AG09319 (cell line): ENCODE data around the gene MON1B.
"Not testable (repeated sequence)": the region's sequence is repeated elsewhere in the genome, so short reads cannot be mapped to it uniquely, and the experiment has no call there.

ENCODE experiments used
- DNase-seq: peaks from one replicate; pipeline ENCODE4 v3.0.0-alpha.2; 2010; ENCODE audit warnings: low read depth; ENCODE audit errors: extremely low read depth
- TF ChIP-seq, protein P1 (sequence below): IDR thresholded peaks from 2 replicates; pipeline ENCODE4 v1.5.1; 2011; ENCODE audit warnings: low read depth, mild to moderate bottlenecking, inconsistent platforms, low read length, moderate library complexity

Gene MON1B

GRCh38 chr16:77166726-77167125 is 24.3 kb upstream of the MON1B start:
- no peak for DNase-seq
- TF ChIP-seq, protein P1, sequence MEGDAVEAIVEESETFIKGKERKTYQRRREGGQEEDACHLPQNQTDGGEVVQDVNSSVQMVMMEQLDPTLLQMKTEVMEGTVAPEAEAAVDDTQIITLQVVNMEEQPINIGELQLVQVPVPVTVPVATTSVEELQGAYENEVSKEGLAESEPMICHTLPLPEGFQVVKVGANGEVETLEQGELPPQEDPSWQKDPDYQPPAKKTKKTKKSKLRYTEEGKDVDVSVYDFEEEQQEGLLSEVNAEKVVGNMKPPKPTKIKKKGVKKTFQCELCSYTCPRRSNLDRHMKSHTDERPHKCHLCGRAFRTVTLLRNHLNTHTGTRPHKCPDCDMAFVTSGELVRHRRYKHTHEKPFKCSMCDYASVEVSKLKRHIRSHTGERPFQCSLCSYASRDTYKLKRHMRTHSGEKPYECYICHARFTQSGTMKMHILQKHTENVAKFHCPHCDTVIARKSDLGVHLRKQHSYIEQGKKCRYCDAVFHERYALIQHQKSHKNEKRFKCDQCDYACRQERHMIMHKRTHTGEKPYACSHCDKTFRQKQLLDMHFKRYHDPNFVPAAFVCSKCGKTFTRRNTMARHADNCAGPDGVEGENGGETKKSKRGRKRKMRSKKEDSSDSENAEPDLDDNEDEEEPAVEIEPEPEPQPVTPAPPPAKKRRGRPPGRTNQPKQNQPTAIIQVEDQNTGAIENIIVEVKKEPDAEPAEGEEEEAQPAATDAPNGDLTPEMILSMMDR: no peak

- no peak for DNase-seq
- TF ChIP-seq, protein P1: no peak
These were observed 22.1 kb upstream of the MON1B start for GRCh38 chr16:77168901-77169300.

GRCh38 chr16:77169650-77170236 is 21.2 kb upstream of the MON1B start:
- TF ChIP-seq, protein P1: peak; percentile 67
- DNase-seq: no peak

- DNase-seq: no peak
- TF ChIP-seq, protein P1: no peak
These were observed 20.2 kb upstream of the MON1B start for GRCh38 chr16:77170805-77171204.

DNA sequence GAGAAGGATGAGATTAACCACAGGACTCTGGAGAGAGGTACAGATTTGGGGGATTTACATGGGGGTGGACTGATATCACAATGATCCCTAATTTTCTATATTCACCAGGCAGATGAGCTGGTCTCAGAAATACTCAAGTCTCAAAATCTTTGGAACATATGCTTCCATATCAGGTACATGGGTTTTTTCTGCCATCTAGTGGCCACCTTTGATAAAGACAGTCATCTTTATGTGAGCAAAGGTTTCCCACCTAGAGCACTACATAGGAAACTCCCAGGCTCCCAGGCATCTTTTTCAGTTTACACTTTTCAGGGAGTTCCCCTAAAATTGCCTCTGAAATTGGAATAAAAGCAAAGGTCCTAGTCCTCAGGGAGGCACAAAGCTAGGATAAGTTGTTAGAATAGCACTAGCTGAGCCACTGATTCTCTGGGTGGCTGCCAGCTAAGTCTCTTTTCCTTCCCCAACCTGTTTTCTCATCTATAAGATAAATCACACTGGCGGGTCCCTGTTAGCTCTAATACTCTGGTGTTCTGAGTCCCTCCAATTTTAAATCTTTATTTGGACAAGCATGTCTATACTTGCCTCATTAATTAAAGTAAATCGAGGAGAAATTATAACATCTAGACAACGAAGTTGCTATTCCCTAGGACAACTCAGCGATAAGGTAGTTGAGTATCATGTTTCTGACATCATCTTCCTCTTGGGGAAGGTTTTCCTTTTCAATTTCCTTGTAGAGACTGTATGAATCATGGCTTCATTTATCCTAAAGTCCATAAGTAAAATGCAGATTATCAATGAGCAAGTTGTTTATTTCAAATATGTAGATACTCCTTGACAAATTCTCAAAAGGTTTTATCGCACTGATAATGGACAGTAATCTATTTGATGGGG is 19.0 kb upstream of the MON1B start:
- DNase-seq: peak; percentile 27
- TF ChIP-seq, protein P1: peak; percentile 72

- TF ChIP-seq, protein P1: no peak
- no peak for DNase-seq
These were observed 18.0 kb upstream of the MON1B start for GRCh38 chr16:77172951-77173350.

- DNase-seq: no peak
- TF ChIP-seq, protein P1: no peak
These were observed 7.9 kb upstream of the MON1B start for GRCh38 chr16:77183137-77183536.

GRCh38 chr16:77186298-77186697 is 4.7 kb upstream of the MON1B start:
- DNase-seq: not testable (repeated sequence)
